Tibial artery (tissue), 4 donors: ENCODE results near the gene SDF4.

Source experiments
- DNase-seq, 2 donors: peaks; one replicate each; pipeline ENCODE4 v3.0.0-alpha.2; 2019
- H3K27ac ChIP-seq, 2 donors: fragments of 200-600 bp; sonication (generic) in 1 of 2; 1 replicate in 1 of 2; 2 replicates in 1 of 2; pipeline ENCODE4 v1.5.1; 2018 to 2019; ENCODE audit warnings: mild to moderate bottlenecking in 1 of 2
- H3K27me3 ChIP-seq, 2 donors: fragments of 200-600 bp; sonication (generic) in 1 of 2; one replicate each; pipeline versions ENCODE4 v1.5.1 to v1.6.0; 2016 to 2019
- H3K36me3 ChIP-seq, 3 donors: fragments of 200-600 bp; sonication (generic) in 2 of 3; one replicate each; pipeline ENCODE4 v1.5.1; 2016 to 2019; ENCODE audit warnings: mild to moderate bottlenecking in 2 of 3
- H3K4me1 ChIP-seq, 4 donors: fragments of 200-600 bp; sonication (generic) in 2 of 4; 1 replicate in 3 of 4; 2 replicates in 1 of 4; pipeline ENCODE4 v1.5.1; 2016 to 2019
- H3K4me3 ChIP-seq, 2 donors: fragments of 200-600 bp; sonication (generic) in 1 of 2; 1 replicate in 1 of 2; 2 replicates in 1 of 2; pipeline ENCODE4 v1.5.1; 2018 to 2019; ENCODE audit warnings: mild to moderate bottlenecking in 2 of 2
- H3K9me3 ChIP-seq, 3 donors: fragments of 200-600 bp; sonication (generic) in 1 of 3; one replicate each; pipeline ENCODE4 v1.5.1; 2016 to 2019
- intact Hi-C: fragments of 100-400 bp; cut with DNase I; formaldehyde crosslinking; loops from one replicate; pipeline ENCODE4 v1.15.0; 2023; ENCODE audit warnings: low total_unique reads
- TF ChIP-seq, protein P1 (sequence below), 2 experiments: fragments of 200-600 bp in 1 of 2; fragments of 450-650 bp in 1 of 2; IDR thresholded peaks; one replicate each; pipeline ENCODE4 v1.5.1; 2017 to 2019; ENCODE audit warnings: antibody characterized with exemption in 2 of 2, mild to moderate bottlenecking in 1 of 2, moderate library complexity in 1 of 2

SDF4 gene

DNA sequence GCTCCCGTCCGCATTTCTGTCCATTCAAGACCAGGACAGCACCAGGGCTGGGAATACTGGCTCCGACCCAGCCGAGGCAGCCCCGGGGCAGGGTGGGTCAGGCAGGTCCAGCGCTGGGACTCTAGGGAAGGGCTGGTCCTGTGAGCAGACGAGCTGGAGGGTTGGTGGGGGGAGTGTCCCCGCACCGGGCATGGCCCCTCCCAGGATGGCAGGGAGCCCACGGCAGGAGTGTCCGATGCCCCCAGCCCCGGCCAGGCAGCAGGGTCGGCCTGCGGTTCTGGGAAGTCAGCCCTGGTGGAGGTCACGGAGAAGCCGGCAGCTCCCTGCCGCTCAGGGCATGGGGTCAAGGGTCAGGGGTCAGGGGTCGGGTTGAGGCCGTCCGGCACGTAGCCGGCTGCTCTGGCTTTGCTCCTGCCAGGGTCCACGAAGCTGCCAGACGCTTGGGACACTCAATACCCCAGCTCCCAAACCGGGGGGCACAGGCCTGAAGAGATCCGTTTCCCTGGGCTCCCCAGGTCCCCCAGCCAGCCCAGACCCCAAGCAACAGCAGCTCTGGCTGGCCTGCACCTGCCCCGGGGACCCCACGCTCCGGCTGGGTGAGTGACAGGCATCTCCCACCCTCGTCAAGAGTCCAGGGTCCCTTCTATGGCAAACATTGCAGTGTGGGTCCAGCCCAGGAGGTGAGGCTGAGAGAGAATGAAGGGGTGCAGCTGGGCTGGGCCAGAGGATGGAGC is 8.0 kb upstream of the SDF4 start:
- Histone ChIP-seq H3K4me3 (no peak overlapping the region), H3K4me1 (peaks cover 0 to 29% (median 0%) of the 10 kb centered on the region in 4 donors), H3K27me3 (peaks cover 0 to 46% of the 10 kb centered on the region in 2 donors), H3K36me3 (peaks cover 0 to 21% (median 5%) of the 10 kb centered on the region in 3 donors), H3K27ac (no peak overlapping the region), H3K9me3 (no peaks in the 10 kb centered on the region)
- intact Hi-C loops = no loop called here
- TF ChIP-seq, protein P1, sequence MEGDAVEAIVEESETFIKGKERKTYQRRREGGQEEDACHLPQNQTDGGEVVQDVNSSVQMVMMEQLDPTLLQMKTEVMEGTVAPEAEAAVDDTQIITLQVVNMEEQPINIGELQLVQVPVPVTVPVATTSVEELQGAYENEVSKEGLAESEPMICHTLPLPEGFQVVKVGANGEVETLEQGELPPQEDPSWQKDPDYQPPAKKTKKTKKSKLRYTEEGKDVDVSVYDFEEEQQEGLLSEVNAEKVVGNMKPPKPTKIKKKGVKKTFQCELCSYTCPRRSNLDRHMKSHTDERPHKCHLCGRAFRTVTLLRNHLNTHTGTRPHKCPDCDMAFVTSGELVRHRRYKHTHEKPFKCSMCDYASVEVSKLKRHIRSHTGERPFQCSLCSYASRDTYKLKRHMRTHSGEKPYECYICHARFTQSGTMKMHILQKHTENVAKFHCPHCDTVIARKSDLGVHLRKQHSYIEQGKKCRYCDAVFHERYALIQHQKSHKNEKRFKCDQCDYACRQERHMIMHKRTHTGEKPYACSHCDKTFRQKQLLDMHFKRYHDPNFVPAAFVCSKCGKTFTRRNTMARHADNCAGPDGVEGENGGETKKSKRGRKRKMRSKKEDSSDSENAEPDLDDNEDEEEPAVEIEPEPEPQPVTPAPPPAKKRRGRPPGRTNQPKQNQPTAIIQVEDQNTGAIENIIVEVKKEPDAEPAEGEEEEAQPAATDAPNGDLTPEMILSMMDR (IDR thresholded peaks at IDR 0.05) = no peak
- DNase-seq = no peak

DNA sequence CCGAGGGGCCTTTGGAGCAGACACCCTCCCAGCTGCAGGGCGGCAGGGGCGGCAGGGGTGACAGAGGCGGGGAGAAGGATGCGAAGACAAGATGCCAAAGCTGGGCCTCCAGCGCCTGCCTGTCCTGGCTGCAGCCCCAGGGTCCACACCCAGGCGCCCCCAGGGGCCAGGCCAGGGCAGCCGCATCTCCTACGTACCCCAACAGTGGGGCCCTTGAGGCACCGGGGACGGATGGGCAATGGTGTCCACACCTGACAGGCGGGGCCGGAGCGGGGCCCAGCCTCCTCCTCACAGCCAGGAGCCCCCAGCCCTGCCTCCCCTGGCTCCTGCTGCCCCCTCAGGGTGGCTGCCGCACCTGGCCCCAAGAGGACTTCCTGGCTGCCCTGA is 7.4 kb upstream of the SDF4 start:
- Histone ChIP-seq H3K4me3 (no peak overlapping the region), H3K27me3 (peaks cover 0 to 46% of the 10 kb centered on the region in 2 donors), H3K4me1 (peaks cover 0 to 29% (median 0%) of the 10 kb centered on the region in 4 donors), H3K27ac (no peak overlapping the region), H3K36me3 (peaks cover 0 to 26% (median 5%) of the 10 kb centered on the region in 3 donors), H3K9me3 (no peaks in the 10 kb centered on the region)
- intact Hi-C loops = no loop called here
- TF ChIP-seq, protein P1 (IDR thresholded peaks at IDR 0.05) = no peak
- no peak for DNase-seq

DNA sequence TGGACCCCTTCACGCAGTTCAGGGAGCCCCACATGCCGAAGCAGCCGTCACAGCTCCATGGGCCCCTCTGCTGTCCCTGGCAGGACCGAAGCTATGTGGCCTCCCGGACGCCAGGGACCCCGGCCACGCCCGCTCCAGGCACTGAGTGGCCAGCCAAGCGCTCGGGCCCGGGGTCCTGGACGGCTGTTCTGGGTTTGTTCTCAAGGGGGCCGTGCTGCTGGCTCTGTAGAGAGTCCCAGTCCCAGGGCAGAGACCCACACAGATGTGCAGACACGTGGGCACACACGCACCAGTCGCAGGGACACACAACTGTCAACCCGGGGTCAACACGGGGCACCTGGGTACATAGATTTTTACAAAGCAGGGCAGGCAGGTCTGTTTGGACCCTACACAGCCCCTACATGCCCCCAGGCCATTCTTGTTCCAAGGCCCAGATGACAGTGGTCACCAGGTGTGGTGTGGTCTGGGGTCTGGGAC is 6.9 kb upstream of the SDF4 start:
- Histone ChIP-seq H3K4me1 (peaks cover 0 to 29% (median 0%) of the 10 kb centered on the region in 4 donors), H3K27me3 (peaks cover 0 to 46% of the 10 kb centered on the region in 2 donors)
- intact Hi-C loops = no loop called here

DNA sequence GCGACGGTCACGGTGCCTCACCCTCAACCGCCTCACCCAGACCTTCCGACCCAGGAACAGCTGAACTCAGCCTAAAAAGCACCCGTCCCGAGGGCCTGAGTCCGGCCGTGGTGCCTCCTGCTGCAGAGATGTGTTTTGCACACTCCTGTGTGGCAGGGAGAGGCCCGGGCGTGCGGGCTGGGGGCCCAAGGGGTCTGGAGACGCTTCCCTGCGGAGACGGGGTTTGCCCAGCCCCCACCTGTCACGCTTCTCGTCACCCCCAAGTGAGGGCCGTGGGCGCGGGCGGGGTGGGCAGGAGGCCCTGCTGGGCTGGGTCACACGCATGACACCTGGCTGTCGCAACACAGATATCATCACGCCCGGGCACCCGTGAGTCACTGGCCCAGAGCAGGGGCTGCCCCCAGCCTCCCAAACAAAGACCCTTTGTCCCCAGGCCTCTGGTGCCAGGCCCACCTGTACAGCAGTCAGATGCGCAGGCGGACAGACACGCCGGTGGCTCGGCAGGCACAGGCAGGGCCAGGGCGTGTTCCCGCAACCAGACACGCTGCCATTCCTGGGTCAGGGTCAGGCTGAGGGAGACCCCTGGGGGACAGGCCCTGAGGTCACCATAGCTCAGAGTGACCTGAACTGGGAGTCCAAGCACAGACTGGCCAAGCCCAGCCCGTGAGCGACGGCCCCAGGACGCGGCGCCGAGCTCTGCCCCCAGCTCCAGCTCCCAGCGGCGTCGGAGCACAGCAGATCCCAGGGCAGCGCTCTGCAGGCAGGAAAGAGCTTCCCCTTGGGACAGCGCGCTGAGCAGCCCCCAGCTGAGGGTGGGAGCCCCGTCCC is 6.3 kb upstream of the SDF4 start:
- H3K27ac ChIP-seq = no peak overlapping the region
- H3K9me3 ChIP-seq = no peaks in the 10 kb centered on the region
- TF ChIP-seq, protein P1 (IDR thresholded peaks at IDR 0.05) = no peak
- intact Hi-C loops = no loop called here
- peaks cover 0 to 32% (median 5%) of the 10 kb centered on the region in 3 donors for H3K36me3 ChIP-seq
- no peak overlapping the region for H3K4me3 ChIP-seq
- DNase-seq = no peak
- peaks cover 0 to 32% (median 4%) of the 10 kb centered on the region in 4 donors for H3K4me1 ChIP-seq
- H3K27me3 ChIP-seq = peaks cover 0 to 46% of the 10 kb centered on the region in 2 donors

More for the DNA sequence above, 6.9 kb upstream of the SDF4 start:
- no peak overlapping the region for H3K4me3 ChIP-seq
- H3K9me3 ChIP-seq = no peaks in the 10 kb centered on the region
- TF ChIP-seq, protein P1 (IDR thresholded peaks at IDR 0.05) = no peak
- DNase-seq = no peak
- H3K27ac ChIP-seq = no peak overlapping the region
- peaks cover 0 to 31% (median 5%) of the 10 kb centered on the region in 3 donors for H3K36me3 ChIP-seq

DNA sequence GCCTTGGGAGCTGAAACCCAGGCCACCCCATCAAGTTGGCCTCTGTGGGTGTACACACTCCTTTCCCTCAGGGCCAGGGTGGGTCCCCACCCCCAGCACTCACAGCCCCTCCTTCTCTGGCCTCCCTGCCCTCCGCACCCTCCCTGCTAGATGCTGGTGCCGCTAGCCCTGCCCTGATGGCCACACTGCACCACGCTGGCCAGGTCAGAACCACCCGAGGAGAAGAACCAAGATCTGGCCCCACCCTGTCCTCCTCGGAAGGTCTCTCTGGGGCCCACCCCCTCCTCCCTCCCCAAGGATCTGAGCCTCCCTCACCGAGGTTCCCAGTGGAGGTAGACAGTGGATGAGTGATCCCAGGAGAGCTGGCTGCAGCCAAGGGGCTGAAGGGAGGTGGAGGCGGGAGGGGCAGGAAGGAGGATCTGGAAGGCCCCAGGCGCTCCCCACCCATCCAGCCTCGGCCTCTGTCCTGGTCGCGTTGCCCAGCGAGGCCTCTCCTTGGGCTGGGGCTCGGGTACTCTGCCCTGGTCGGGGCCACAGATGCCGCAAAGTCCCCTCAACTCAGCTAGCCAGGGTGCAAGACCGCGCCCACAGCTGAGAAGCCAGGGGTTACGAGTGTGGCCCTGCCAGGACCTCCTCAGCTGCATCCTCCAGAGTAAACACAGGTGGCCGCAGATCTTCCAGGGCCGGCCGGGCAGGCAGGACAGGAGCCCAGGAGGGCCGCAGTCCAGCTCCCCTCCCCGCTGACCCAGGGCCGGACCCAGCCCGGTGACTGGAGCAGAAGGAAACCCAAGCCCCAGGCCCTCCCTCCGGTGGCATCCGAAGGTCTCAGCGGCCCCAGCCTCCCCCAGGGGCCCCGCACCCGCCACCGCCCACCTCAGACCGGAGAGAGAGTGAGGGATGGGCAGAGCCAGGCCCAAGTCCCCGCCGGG is 5.4 kb upstream of the SDF4 start:
- peaks cover 0 to 26% (median 2%) of the 10 kb centered on the region in 3 donors for H3K36me3 ChIP-seq
- no peaks in the 10 kb centered on the region for H3K9me3 ChIP-seq
- TF ChIP-seq, protein P1 (IDR thresholded peaks at IDR 0.05) = no peak
- H3K27ac ChIP-seq = no peak overlapping the region
- H3K27me3 ChIP-seq = peaks cover 0 to 46% of the 10 kb centered on the region in 2 donors
- intact Hi-C loops = no loop called here
- no peak overlapping the region for H3K4me3 ChIP-seq
- peaks cover 0 to 40% (median 11%) of the 10 kb centered on the region in 4 donors for H3K4me1 ChIP-seq
- no peak for DNase-seq
